ENCODE measurements around the gene ELMO3.

The ELMO3 gene

DNA sequence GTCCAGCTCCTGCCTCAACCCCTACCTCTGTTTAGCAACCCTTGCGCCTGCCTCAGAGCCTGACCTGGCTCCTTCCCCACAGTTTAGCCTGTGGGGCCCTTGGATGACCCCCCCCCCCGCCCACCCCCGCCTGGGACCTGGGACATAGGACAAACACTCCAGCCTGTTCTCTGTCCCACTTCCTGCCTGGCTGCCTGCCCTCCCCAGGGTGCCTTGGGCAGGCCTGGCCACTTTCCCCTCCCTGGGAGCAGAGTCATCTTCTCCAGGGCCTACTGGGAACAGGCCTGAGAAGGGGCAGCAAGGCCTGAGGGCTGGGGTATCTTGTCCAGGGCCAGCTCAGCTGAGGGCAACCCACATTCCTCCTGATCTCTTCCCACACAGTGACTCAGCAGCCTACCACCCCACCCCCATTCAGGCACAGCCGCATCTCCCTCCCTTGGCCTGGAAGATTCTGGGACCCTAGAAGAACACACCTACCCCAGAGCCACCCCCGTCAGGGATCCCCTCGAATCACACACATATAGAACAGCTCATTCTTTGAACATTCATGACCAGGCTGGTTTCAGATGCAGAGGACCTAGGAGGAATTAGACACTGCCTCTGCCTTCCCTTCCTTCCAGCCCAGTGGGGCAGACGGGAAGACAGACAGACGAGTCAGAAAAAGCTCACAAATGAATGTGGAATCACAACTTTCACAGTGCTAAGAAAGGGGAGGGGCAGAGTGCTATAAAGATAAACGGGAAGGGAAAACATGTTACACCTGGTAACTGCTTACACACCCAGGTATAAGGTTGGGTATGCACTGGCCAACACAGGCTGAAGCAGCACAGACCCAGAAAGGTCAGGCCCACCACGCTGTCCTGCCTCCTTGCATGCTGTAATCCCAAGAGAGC is 42.3 kb downstream of the ELMO3 start:
- no peak overlapping the region for H3K4me3 ChIP-seq (ENCODE audit: low read length)
- peaks cover 20% of the 10 kb centered on the region for H3K36me3 ChIP-seq (replicated peaks; ENCODE audit: low read depth, low read length)

DNA sequence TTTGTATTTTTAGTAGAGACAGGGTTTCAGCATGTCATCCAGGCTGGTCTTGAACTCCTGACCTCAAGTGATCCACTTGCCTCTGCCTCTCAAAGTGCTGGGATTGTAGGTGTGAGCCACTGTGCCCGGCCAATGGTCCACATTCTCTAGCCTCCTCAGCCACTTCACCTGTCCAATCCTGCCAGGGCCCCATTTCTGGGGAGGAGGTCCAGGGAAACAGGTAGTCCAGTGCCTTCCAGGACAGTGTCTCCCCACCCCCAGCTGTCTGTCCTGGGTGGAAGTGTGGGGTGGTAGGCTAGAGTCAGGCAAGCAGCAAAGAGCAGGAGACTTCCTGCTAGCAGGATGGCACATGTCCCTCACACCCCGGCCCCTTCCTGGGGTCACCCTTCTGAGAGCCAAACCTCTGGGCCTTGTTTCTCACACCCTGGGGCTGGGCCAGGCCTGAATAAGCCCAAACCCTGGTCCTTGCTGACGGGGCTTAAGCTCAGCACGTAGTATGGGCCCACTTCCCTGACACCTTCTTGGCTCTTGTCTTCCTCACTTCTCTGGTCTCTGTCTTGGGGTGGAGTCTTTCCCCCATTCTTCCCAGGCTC is 43.3 kb downstream of the ELMO3 start:
- Histone ChIP-seq H3K27me3 (ENCODE audit: low read depth, low read length) (no peaks in the 10 kb centered on the region), H3K27ac (ENCODE audit: low read length) (no peak overlapping the region), H3K9ac (ENCODE audit: low read length) (no peak overlapping the region), H3K4me2 (ENCODE audit: low read length) (no peak overlapping the region), H4K20me1 (ENCODE audit: insufficient read depth, low read length) (0 out of 2 replicates have a peak, but pooled peaks cover 2% of the 10 kb centered on the region), H3K79me2 (ENCODE audit: low read length) (peaks cover 20% of the 10 kb centered on the region), H3K36me3 (replicated peaks; ENCODE audit: low read depth, low read length) (peaks cover 13% of the 10 kb centered on the region), H3K4me3 (ENCODE audit: low read length) (no peak overlapping the region), H3K9me3 (ENCODE audit: insufficient read depth, low read length) (no peaks in the 10 kb centered on the region), H2AFZ (ENCODE audit: low read depth, low read length) (no peak overlapping the region), H3K4me1 (ENCODE audit: low read length) (peaks cover 26% of the 10 kb centered on the region)
- no peak for TF ChIP-seq EZH2phosphoT487 (IDR thresholded peaks at IDR 0.05; ENCODE audit: low read depth)
- TF ChIP-seq, protein P1, sequence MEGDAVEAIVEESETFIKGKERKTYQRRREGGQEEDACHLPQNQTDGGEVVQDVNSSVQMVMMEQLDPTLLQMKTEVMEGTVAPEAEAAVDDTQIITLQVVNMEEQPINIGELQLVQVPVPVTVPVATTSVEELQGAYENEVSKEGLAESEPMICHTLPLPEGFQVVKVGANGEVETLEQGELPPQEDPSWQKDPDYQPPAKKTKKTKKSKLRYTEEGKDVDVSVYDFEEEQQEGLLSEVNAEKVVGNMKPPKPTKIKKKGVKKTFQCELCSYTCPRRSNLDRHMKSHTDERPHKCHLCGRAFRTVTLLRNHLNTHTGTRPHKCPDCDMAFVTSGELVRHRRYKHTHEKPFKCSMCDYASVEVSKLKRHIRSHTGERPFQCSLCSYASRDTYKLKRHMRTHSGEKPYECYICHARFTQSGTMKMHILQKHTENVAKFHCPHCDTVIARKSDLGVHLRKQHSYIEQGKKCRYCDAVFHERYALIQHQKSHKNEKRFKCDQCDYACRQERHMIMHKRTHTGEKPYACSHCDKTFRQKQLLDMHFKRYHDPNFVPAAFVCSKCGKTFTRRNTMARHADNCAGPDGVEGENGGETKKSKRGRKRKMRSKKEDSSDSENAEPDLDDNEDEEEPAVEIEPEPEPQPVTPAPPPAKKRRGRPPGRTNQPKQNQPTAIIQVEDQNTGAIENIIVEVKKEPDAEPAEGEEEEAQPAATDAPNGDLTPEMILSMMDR (IDR thresholded peaks at IDR 0.05; ENCODE audit: low read depth, low read length): no peak

More for the DNA sequence above, 42.3 kb downstream of the ELMO3 start:
- Histone ChIP-seq H3K79me2 (ENCODE audit: low read length) (peaks cover 20% of the 10 kb centered on the region), H3K27ac (ENCODE audit: low read length) (no peak overlapping the region), H2AFZ (ENCODE audit: low read depth, low read length) (no peak overlapping the region), H3K4me2 (ENCODE audit: low read length) (no peak overlapping the region), H3K27me3 (ENCODE audit: low read depth, low read length) (no peaks in the 10 kb centered on the region), H4K20me1 (ENCODE audit: insufficient read depth, low read length) (0 out of 2 replicates have a peak, but pooled peaks cover 2% of the 10 kb centered on the region), H3K9me3 (ENCODE audit: insufficient read depth, low read length) (no peaks in the 10 kb centered on the region), H3K9ac (ENCODE audit: low read length) (no peak overlapping the region), H3K4me1 (ENCODE audit: low read length) (peaks cover 26% of the 10 kb centered on the region)
- TF ChIP-seq, protein P1 (IDR thresholded peaks at IDR 0.05; ENCODE audit: low read depth, low read length): no peak
- TF ChIP-seq EZH2phosphoT487 (IDR thresholded peaks at IDR 0.05; ENCODE audit: low read depth): no peak

DNA sequence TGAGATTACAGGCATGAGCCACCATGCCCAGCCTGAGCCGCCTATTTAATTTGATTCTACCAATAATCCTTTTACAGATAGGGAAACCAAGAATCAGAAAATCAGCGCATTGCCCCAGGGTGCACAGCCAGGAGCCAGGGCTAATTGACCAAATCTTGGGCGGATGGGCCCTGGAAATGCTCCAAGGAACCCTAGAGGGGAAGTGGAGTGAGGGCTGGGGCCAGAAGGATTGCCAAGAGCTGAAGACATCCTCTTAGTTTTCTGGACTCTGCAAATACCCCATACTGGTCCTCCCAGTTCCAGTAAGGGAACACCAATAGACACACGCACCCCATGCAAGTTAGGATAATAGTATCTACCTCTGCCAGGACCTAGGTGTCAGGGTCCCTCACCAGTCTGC is 44.5 kb downstream of the ELMO3 start:
- H3K4me2 ChIP-seq (ENCODE audit: low read length): peak overlapping the region; percentile 73
- H3K9ac ChIP-seq (ENCODE audit: low read length): peak overlapping the region; percentile 66
- H2AFZ ChIP-seq (ENCODE audit: low read depth, low read length): no peak overlapping the region
- H3K79me2 ChIP-seq (ENCODE audit: low read length): peaks cover 20% of the 10 kb centered on the region
- H3K27ac ChIP-seq (ENCODE audit: low read length): peak overlapping the region; percentile 86
- TF ChIP-seq, protein P1 (IDR thresholded peaks at IDR 0.05; ENCODE audit: low read depth, low read length): no peak
- TF ChIP-seq EZH2phosphoT487 (IDR thresholded peaks at IDR 0.05; ENCODE audit: low read depth): no peak
- H4K20me1 ChIP-seq (ENCODE audit: insufficient read depth, low read length): 0 out of 2 replicates have a peak, but pooled peaks cover 2% of the 10 kb centered on the region
- H3K36me3 ChIP-seq (replicated peaks; ENCODE audit: low read depth, low read length): peaks cover 4% of the 10 kb centered on the region
- no peaks in the 10 kb centered on the region for H3K9me3 ChIP-seq (ENCODE audit: insufficient read depth, low read length)
- H3K4me3 ChIP-seq (ENCODE audit: low read length): peak overlapping the region; percentile 64; the same call in 1 of the 2 replicates
- H3K27me3 ChIP-seq (ENCODE audit: low read depth, low read length): no peaks in the 10 kb centered on the region
- H3K4me1 ChIP-seq (ENCODE audit: low read length): peaks cover 33% of the 10 kb centered on the region

Data from OCI-LY3 (cell line).